Right lobe of liver (tissue), 6 donors: ENCODE results near the gene SOS2. TPM values are rescaled to one million over a fixed set of nuclear protein-coding genes. Genes with fewer than 3 reads are reported as not detected.
"Not testable (repeated sequence)": the region's sequence is repeated elsewhere in the genome, so short reads cannot be mapped to it uniquely, and the experiment has no call there.

Source experiments
- ATAC-seq, 4 donors: fragments of 200-7000 bp; cut with Tn5 transposase; one replicate each; pipeline ENCODE4 v1.9.1; 2020; ENCODE audit warnings: mild to moderate bottlenecking in 4 of 4, moderate library complexity in 4 of 4
- DNase-seq, 3 donors: peaks; one replicate each; pipeline ENCODE4 v3.0.0-alpha.2; 2020
- H3K27ac ChIP-seq, 3 donors: fragments of 200-600 bp; one replicate each; pipeline ENCODE4 v1.8.0; 2022
- H3K27me3 ChIP-seq, 2 donors: fragments of 200-600 bp; one replicate each; pipeline ENCODE4 v1.8.0; 2022
- H3K36me3 ChIP-seq, 4 donors: fragments of 200-600 bp; sonication (generic) in 1 of 4; one replicate each; pipeline versions ENCODE4 v1.5.1 to v1.8.0; 2017 to 2022; ENCODE audit warnings: control low read depth in 1 of 4
- H3K4me1 ChIP-seq, 4 donors: fragments of 200-600 bp; sonication (generic) in 1 of 4; one replicate each; pipeline versions ENCODE4 v1.5.1 to v1.8.0; 2017 to 2022; ENCODE audit warnings: control low read depth in 1 of 4
- H3K4me3 ChIP-seq, 3 donors: fragments of 200-600 bp; one replicate each; pipeline ENCODE4 v1.8.0; 2022
- H3K9me3 ChIP-seq, 4 donors: fragments of 200-600 bp; sonication (generic) in 1 of 4; one replicate each; pipeline versions ENCODE4 v1.5.1 to v1.8.0; 2017 to 2022; ENCODE audit warnings: control low read depth in 1 of 4
- CTCF ChIP-seq, 4 donors: fragments of 200-600 bp in 3 of 4; fragments of 450-650 bp in 1 of 4; IDR thresholded peaks; one replicate each; pipeline versions ENCODE4 v1.5.1 to v1.8.0; 2016 to 2022; ENCODE audit warnings: antibody characterized with exemption in 4 of 4, mild to moderate bottlenecking in 2 of 4
- POLR2A ChIP-seq: fragments of 450-650 bp; IDR thresholded peaks from one replicate; pipeline ENCODE4 v1.6.1; 2017; ENCODE audit warnings: antibody characterized with exemption, mild to moderate bottlenecking
- WGBS: methylation state at CpG from one replicate; pipeline ENCODE4 v1.1.6; 2018; ENCODE audit warnings: low coverage, low lambda C conversion rate; ENCODE audit not compliant: insufficient coverage; ENCODE audit errors: missing lambda C conversion rate; 5-methylcytosine and 5-hydroxymethylcytosine counted together
- intact Hi-C, 2 donors: fragments of 100-400 bp; cut with DNase I; formaldehyde crosslinking; loops; one replicate each; pipeline versions ENCODE4 v1.11.2 to v1.14.1; 2022
- total RNA-seq, 6 experiments: library from RNA; depleted of rRNA in 2 of 6; stranded (reverse); fragments of >200 nt in 2 of 6; fragmentation: NEBNext Ultra II Directional in 3 of 6; extraction: Animal tissue kit (Norgen Biotek cat#: 25700) in 3 of 6; gene quantifications; one replicate each; pipeline versions ENCODE4 v1.1.0 to v1.2.4, GENCODE V29; 2016 to 2023
- donor health status: DM: no; HTN: yes; CAD: no.
- donor health status: DM: no; HTN: no; CAD: no.
- donor health status: DM: no; HTN: no; CAD: no.
- donor health status: DM: no; HTN: yes; CAD: no.
- donor health status: DM: no; HTN: yes; CAD: no.

Gene SOS2
- total RNA-seq, 6 experiments from 2014 or later = 9.0 to 12.4 (median 10.3) TPM

- intact Hi-C loops = no loop called here
- DNase-seq (no peak), ATAC-seq (no peak)
- H3K27me3 ChIP-seq = no peaks in the 10 kb centered on the region
- H3K36me3 ChIP-seq = peaks cover 0 to 6% (median 0%) of the 10 kb centered on the region in 4 donors
- TF ChIP-seq POLR2A = no peak
- TF ChIP-seq CTCF (IDR thresholded peaks at IDR 0.05) = no peak
- no peak overlapping the region for H3K27ac ChIP-seq
- H3K4me3 ChIP-seq = no peak overlapping the region
- H3K9me3 ChIP-seq = no peaks in the 10 kb centered on the region
- no peaks in the 10 kb centered on the region for H3K4me1 ChIP-seq
These were observed 59.5 kb downstream of the SOS2 start for GRCh38 chr14:50171895-50172294.

GRCh38 chr14:50167381-50167780 lies 64.0 kb downstream of the SOS2 start:
- ATAC-seq, intact Hi-C loops: not testable (repeated sequence)

GRCh38 chr14:50156111-50156510 lies 75.3 kb downstream of the SOS2 start:
- Histone ChIP-seq H3K27ac (no peak overlapping the region), H3K4me1 (no peaks in the 10 kb centered on the region), H3K4me3 (no peak overlapping the region), H3K36me3 (peaks cover 0 to 35% (median 8%) of the 10 kb centered on the region in 4 donors), H3K9me3 (peaks cover 0 to 3% (median 0%) of the 10 kb centered on the region in 4 donors), H3K27me3 (no peaks in the 10 kb centered on the region)
- DNase-seq (no peak), ATAC-seq (no peak)
- WGBS = 85% methylated on average over 4 of the region's 4 CpGs
- intact Hi-C loops = no loop called here
- TF ChIP-seq POLR2A (no peak), CTCF (IDR thresholded peaks at IDR 0.05) (no peak)

More at GRCh38 chr14:50167381-50167780, 64.0 kb downstream of the SOS2 start:
- not testable (repeated sequence) for H3K9me3 ChIP-seq, DNase-seq, H3K4me3 ChIP-seq, H3K27ac ChIP-seq, H3K4me1 ChIP-seq, H3K27me3 ChIP-seq
- WGBS = 82% methylated on average over 3 of the region's 4 CpGs
- peaks cover 0 to 12% (median 0%) of the 10 kb centered on the region in 4 donors for H3K36me3 ChIP-seq

- Histone ChIP-seq H3K27ac (no peak overlapping the region), H3K27me3 (no peaks in the 10 kb centered on the region), H3K4me3 (no peak overlapping the region), H3K36me3 (peaks cover 0 to 17% (median 8%) of the 10 kb centered on the region in 4 donors), H3K4me1 (no peaks in the 10 kb centered on the region), H3K9me3 (no peaks in the 10 kb centered on the region)
- DNase-seq (no peak), ATAC-seq (no peak)
- WGBS = 89% methylated on average over 4 of the region's 4 CpGs
- TF ChIP-seq POLR2A = no peak
- TF ChIP-seq CTCF (IDR thresholded peaks at IDR 0.05) = no peak
- intact Hi-C loops = no loop called here
These were observed 82.6 kb downstream of the SOS2 start for GRCh38 chr14:50148799-50149198.

- Histone ChIP-seq H3K4me1 (no peaks in the 10 kb centered on the region), H3K27me3 (no peaks in the 10 kb centered on the region), H3K9me3 (no peaks in the 10 kb centered on the region), H3K4me3 (no peak overlapping the region), H3K27ac (no peak overlapping the region), H3K36me3 (no peaks in the 10 kb centered on the region)
- intact Hi-C loops = no loop called here
- ATAC-seq (no peak), DNase-seq (no peak)
- WGBS = 98% methylated on average over 3 of the region's 3 CpGs
- TF ChIP-seq POLR2A = no peak
- TF ChIP-seq CTCF (IDR thresholded peaks at IDR 0.05) = no peak
These were observed 92.2 kb downstream of the SOS2 start for GRCh38 chr14:50139192-50139591.
